Measurements from ENCODE around the gene DCAF15.

Gene DCAF15

DNA sequence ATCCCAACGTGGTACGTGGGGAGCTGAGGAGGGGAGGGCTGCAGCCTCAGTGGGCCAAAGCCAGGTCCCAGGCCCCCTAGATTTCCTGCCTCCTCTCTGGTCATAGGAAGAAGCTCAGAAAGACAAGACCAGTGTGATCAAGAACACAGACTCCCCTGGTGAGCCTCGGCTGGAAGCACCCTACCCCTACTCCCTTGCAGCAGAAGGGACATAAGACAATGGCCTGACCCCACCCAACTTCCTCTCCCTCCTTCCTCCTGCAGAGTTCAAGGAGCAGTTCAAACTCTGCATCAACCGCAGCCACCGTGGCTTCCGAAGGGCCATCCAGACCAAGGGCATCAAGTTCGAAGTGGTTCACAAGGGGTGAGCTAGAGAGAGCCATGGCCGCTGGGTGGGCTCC, 25.6 kb upstream of the DCAF15 start:
- TF ChIP-seq, protein P1, sequence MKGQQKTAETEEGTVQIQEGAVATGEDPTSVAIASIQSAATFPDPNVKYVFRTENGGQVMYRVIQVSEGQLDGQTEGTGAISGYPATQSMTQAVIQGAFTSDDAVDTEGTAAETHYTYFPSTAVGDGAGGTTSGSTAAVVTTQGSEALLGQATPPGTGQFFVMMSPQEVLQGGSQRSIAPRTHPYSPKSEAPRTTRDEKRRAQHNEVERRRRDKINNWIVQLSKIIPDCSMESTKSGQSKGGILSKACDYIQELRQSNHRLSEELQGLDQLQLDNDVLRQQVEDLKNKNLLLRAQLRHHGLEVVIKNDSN (IDR thresholded peaks at IDR 0.05), result no peak
- TF ChIP-seq, protein P2, sequence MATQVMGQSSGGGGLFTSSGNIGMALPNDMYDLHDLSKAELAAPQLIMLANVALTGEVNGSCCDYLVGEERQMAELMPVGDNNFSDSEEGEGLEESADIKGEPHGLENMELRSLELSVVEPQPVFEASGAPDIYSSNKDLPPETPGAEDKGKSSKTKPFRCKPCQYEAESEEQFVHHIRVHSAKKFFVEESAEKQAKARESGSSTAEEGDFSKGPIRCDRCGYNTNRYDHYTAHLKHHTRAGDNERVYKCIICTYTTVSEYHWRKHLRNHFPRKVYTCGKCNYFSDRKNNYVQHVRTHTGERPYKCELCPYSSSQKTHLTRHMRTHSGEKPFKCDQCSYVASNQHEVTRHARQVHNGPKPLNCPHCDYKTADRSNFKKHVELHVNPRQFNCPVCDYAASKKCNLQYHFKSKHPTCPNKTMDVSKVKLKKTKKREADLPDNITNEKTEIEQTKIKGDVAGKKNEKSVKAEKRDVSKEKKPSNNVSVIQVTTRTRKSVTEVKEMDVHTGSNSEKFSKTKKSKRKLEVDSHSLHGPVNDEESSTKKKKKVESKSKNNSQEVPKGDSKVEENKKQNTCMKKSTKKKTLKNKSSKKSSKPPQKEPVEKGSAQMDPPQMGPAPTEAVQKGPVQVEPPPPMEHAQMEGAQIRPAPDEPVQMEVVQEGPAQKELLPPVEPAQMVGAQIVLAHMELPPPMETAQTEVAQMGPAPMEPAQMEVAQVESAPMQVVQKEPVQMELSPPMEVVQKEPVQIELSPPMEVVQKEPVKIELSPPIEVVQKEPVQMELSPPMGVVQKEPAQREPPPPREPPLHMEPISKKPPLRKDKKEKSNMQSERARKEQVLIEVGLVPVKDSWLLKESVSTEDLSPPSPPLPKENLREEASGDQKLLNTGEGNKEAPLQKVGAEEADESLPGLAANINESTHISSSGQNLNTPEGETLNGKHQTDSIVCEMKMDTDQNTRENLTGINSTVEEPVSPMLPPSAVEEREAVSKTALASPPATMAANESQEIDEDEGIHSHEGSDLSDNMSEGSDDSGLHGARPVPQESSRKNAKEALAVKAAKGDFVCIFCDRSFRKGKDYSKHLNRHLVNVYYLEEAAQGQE (IDR thresholded peaks at IDR 0.05; ENCODE audit: low read depth), result no peak
- TF ChIP-seq RAD21 (IDR thresholded peaks at IDR 0.05; ENCODE audit: low read depth) (no peak), CREB1 (IDR thresholded peaks at IDR 0.05; ENCODE audit: low read depth) (no peak), ZBTB7A (IDR thresholded peaks at IDR 0.05; ENCODE audit: low read depth) (no peak), TAF1 (IDR thresholded peaks at IDR 0.05; ENCODE audit: low read depth) (no peak), EGR1 (IDR thresholded peaks at IDR 0.05) (no peak), EP300 (IDR thresholded peaks at IDR 0.05; ENCODE audit: borderline replicate concordance) (no peak), YY1 (IDR thresholded peaks at IDR 0.05; ENCODE audit: low read depth) (no peak), CEBPB (IDR thresholded peaks at IDR 0.05) (no peak), FOXM1 (IDR thresholded peaks at IDR 0.05; ENCODE audit: borderline replicate concordance, low read depth) (no peak), TCF12 (IDR thresholded peaks at IDR 0.05; ENCODE audit: low read depth) (no peak), TEAD4 (IDR thresholded peaks at IDR 0.05) (no peak), NFIC (IDR thresholded peaks at IDR 0.05) (no peak)
- TF ChIP-seq, protein P3, sequence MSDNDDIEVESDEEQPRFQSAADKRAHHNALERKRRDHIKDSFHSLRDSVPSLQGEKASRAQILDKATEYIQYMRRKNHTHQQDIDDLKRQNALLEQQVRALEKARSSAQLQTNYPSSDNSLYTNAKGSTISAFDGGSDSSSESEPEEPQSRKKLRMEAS (IDR thresholded peaks at IDR 0.05), result no peak

DNA sequence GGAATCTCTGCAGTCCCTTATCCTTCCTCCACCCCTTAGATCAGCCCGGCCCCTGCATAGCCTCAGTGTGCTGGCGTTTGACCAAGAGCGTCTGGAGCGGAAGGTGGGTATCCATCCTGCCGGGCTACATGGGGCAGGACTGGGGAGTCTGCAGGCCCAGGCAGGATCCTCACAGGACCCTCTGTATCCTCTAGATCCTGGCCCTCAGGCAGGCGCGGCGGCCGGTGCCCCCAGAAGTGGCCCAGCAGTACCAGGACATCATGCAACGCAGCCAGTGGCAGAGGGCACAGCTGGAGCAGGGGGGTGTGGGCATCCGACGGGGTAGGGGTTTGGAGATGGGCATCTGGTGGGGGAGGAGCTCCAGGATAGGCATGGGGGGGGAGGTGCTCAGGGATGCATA, 23.0 kb upstream of the DCAF15 start:
- TF ChIP-seq, protein P1 (IDR thresholded peaks at IDR 0.05), result no peak
- TF ChIP-seq, protein P3 (IDR thresholded peaks at IDR 0.05), result no peak
- no peak for TF ChIP-seq RAD21 (IDR thresholded peaks at IDR 0.05; ENCODE audit: low read depth)
- TF ChIP-seq FOXM1 (IDR thresholded peaks at IDR 0.05; ENCODE audit: borderline replicate concordance, low read depth), result no peak
- no peak for TF ChIP-seq YY1 (IDR thresholded peaks at IDR 0.05; ENCODE audit: low read depth)
- TF ChIP-seq EGR1 (IDR thresholded peaks at IDR 0.05), result no peak
- no peak for TF ChIP-seq TEAD4 (IDR thresholded peaks at IDR 0.05)
- TF ChIP-seq, protein P2 (IDR thresholded peaks at IDR 0.05; ENCODE audit: low read depth), result no peak
- no peak for TF ChIP-seq TCF12 (IDR thresholded peaks at IDR 0.05; ENCODE audit: low read depth)

DNA sequence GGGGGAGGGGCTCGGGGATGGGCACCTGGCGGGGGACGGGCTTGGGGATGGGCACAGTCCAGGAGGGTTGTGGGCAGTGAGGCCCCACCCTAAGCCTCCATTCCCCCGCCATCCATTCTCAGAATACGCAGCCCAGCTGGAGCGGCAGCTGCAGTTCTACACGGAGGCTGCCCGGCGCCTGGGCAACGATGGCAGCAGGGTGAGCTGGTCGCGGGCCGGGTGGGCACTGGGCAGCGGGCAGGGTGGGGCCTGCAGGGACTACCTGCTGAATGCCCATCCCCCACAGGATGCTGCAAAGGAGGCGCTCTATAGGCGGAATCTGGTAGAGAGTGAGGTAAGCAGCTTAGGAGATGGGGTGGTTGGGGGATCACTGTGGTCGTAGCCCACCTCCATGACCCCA, 22.4 kb upstream of the DCAF15 start:
- TF ChIP-seq TCF12 (IDR thresholded peaks at IDR 0.05; ENCODE audit: low read depth), result no peak
- TF ChIP-seq, protein P3 (IDR thresholded peaks at IDR 0.05), result no peak
- TF ChIP-seq TAF1 (IDR thresholded peaks at IDR 0.05; ENCODE audit: low read depth), result no peak
- TF ChIP-seq, protein P1 (IDR thresholded peaks at IDR 0.05), result no peak
- no peak for TF ChIP-seq RAD21 (IDR thresholded peaks at IDR 0.05; ENCODE audit: low read depth)
- no peak for TF ChIP-seq NFIC (IDR thresholded peaks at IDR 0.05)
- no peak for TF ChIP-seq YY1 (IDR thresholded peaks at IDR 0.05; ENCODE audit: low read depth)
- TF ChIP-seq EP300 (IDR thresholded peaks at IDR 0.05; ENCODE audit: borderline replicate concordance), result no peak
- no peak for TF ChIP-seq EGR1 (IDR thresholded peaks at IDR 0.05)
- no peak for TF ChIP-seq FOXM1 (IDR thresholded peaks at IDR 0.05; ENCODE audit: borderline replicate concordance, low read depth)
- no peak for TF ChIP-seq CREB1 (IDR thresholded peaks at IDR 0.05; ENCODE audit: low read depth)
- TF ChIP-seq, protein P2 (IDR thresholded peaks at IDR 0.05; ENCODE audit: low read depth), result no peak
- TF ChIP-seq TEAD4 (IDR thresholded peaks at IDR 0.05), result no peak
- no peak for TF ChIP-seq CEBPB (IDR thresholded peaks at IDR 0.05)
- no peak for TF ChIP-seq ZBTB7A (IDR thresholded peaks at IDR 0.05; ENCODE audit: low read depth)

DNA sequence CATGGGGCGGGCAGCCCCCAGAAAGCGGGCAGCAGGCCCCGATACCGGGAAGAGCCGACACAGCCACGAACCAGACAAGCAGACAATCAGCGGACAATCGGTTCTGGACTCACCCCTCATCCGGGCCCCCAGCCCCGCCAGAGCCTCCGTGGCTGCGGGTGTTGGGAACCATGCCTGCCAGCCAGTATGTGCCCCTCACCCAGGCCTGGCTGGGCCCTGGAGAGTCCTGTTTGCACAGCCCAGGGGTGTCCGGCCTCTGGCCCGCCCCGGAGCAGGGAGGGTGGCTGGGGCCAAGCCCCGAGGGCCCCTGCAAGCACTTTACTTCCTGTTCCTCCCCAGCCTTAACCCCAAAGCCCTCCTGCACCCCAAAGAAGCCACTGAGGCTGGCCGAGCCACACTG, 21.9 kb upstream of the DCAF15 start:
- TF ChIP-seq ZBTB7A (IDR thresholded peaks at IDR 0.05; ENCODE audit: low read depth), result no peak
- TF ChIP-seq, protein P1 (IDR thresholded peaks at IDR 0.05), result no peak
- TF ChIP-seq CEBPB (IDR thresholded peaks at IDR 0.05), result no peak
- no peak for TF ChIP-seq TAF1 (IDR thresholded peaks at IDR 0.05; ENCODE audit: low read depth)
- no peak for TF ChIP-seq TCF12 (IDR thresholded peaks at IDR 0.05; ENCODE audit: low read depth)
- TF ChIP-seq RAD21 (IDR thresholded peaks at IDR 0.05; ENCODE audit: low read depth), result no peak
- no peak for TF ChIP-seq YY1 (IDR thresholded peaks at IDR 0.05; ENCODE audit: low read depth)
- no peak for TF ChIP-seq FOXM1 (IDR thresholded peaks at IDR 0.05; ENCODE audit: borderline replicate concordance, low read depth)
- TF ChIP-seq, protein P3 (IDR thresholded peaks at IDR 0.05), result no peak
- TF ChIP-seq EP300 (IDR thresholded peaks at IDR 0.05; ENCODE audit: borderline replicate concordance), result no peak
- TF ChIP-seq, protein P2 (IDR thresholded peaks at IDR 0.05; ENCODE audit: low read depth), result no peak
- no peak for TF ChIP-seq NFIC (IDR thresholded peaks at IDR 0.05)
- TF ChIP-seq TEAD4 (IDR thresholded peaks at IDR 0.05), result no peak
- TF ChIP-seq EGR1 (IDR thresholded peaks at IDR 0.05), result no peak
- TF ChIP-seq CREB1 (IDR thresholded peaks at IDR 0.05; ENCODE audit: low read depth), result no peak
